ENCODE measurements around the gene SDK1. TPM values are rescaled to one million over a fixed set of nuclear protein-coding genes. Genes with fewer than 3 reads are reported as not detected.
A peak's percentile ranks its signal among the peaks of the same experiment; 100 is the strongest.

Gene SDK1
- total RNA-seq, 4 donors from 2014 or later, result 2.0 to 9.3 (median 3.8) TPM

DNA sequence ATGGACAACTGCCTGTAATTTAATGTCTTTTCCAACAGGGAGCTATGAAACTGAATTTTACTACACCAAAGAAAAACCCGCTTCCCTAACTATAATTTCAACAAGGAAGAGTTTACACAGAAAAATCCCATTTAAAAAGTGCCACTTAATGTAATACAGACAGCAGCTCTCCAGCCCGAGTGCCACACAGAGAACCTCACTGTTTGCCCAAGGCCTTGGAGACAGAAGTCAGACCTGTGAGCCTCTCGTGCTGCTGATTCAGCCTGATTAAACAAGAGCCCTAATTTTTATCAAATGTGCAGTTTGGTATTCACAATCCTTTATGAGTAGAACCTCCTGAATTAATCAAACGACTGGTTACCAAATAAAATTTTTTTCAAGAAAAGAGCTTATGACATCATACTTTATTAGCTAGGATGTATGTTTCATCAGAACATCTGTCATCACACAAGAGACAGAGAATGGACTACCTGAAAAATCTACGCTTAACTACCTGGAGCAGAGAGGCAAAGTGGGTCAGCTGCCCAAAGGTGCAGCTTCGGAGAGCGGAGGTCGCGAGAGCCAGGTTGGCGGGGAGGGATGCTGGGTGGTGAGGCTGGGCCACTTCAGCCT is 543.6 kb downstream of the SDK1 start:
- DNase-seq, result no peak
- intact Hi-C loops (cut with DNase I), result no loop called here
- no peaks in the 10 kb centered on the region for H3K9me3 ChIP-seq
- H3K27ac ChIP-seq, result no peak overlapping the region
- TF ChIP-seq POLR2A (IDR thresholded peaks at IDR 0.05) (no peak), CTCF (IDR thresholded peaks at IDR 0.05) (no peak)
- WGBS, 2 donors, result 88 to 93% methylated on average over 10 of the region's 10 CpGs
- no peaks in the 10 kb centered on the region for H3K4me1 ChIP-seq
- no peaks in the 10 kb centered on the region for H3K36me3 ChIP-seq
- no peak overlapping the region for H3K4me3 ChIP-seq
- no peaks in the 10 kb centered on the region for H3K27me3 ChIP-seq

- 74 to 90% methylated on average over 9 of the region's 9 CpGs for WGBS, 2 donors
- H3K27me3 ChIP-seq, result no peaks in the 10 kb centered on the region
- no peak overlapping the region for H3K27ac ChIP-seq
- no peaks in the 10 kb centered on the region for H3K9me3 ChIP-seq
- no peaks in the 10 kb centered on the region for H3K4me1 ChIP-seq
- TF ChIP-seq POLR2A (IDR thresholded peaks at IDR 0.05), result no peak
- no peak for TF ChIP-seq CTCF (IDR thresholded peaks at IDR 0.05)
- no peak for DNase-seq
- intact Hi-C loops (cut with DNase I), result no loop called here
- no peak overlapping the region for H3K4me3 ChIP-seq
- H3K36me3 ChIP-seq, result no peaks in the 10 kb centered on the region
These were observed 545.7 kb downstream of the SDK1 start for GRCh38 chr7:3846738-3847137.

- intact Hi-C loops (cut with DNase I), result no loop called here
- Histone ChIP-seq H3K27me3 (no peaks in the 10 kb centered on the region), H3K36me3 (no peaks in the 10 kb centered on the region), H3K9me3 (no peaks in the 10 kb centered on the region), H3K4me3 (no peak overlapping the region), H3K27ac (no peak overlapping the region), H3K4me1 (no peaks in the 10 kb centered on the region)
- WGBS, 2 donors, result 73 to 84% methylated on average over 6 of the region's 6 CpGs
- TF ChIP-seq CTCF (IDR thresholded peaks at IDR 0.05), result no peak
- TF ChIP-seq POLR2A (IDR thresholded peaks at IDR 0.05), result no peak
- DNase-seq, result no peak
These were observed 546.3 kb downstream of the SDK1 start for GRCh38 chr7:3847336-3847735.

- Histone ChIP-seq H3K36me3 (no peaks in the 10 kb centered on the region), H3K27me3 (no peaks in the 10 kb centered on the region), H3K4me3 (no peak overlapping the region), H3K9me3 (no peaks in the 10 kb centered on the region), H3K27ac (no peak overlapping the region), H3K4me1 (peaks cover 0 to 20% (median 12%) of the 10 kb centered on the region in 3 donors)
- intact Hi-C loops (cut with DNase I), result no loop called here
- TF ChIP-seq POLR2A (IDR thresholded peaks at IDR 0.05), result no peak
- no peak for TF ChIP-seq CTCF (IDR thresholded peaks at IDR 0.05)
- no peak for DNase-seq
- WGBS, 2 donors, result 86 to 94% methylated on average over 1 of the region's 1 CpG
These were observed 558.4 kb downstream of the SDK1 start for GRCh38 chr7:3859431-3859830.

DNA sequence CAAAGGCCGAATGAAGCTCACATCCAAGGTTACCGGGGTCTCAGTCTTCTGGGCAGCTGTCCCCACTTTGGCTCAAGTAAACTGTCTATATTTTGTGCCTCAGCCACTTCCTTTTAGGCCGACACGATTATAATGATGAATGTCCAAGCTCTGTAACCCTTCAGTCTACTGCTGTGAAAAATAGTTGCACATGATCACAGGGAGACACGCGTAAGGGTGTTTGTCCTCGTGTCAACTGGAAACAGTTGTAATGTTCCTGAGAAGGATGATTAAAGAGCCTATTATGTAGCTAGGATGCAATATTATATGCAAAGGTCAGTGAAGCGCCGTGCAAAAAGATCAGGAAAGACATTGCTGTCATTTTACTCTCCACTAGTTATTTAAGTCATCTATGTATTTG is 559.9 kb downstream of the SDK1 start:
- peaks cover 0 to 20% (median 12%) of the 10 kb centered on the region in 3 donors for H3K4me1 ChIP-seq
- no peaks in the 10 kb centered on the region for H3K9me3 ChIP-seq
- intact Hi-C loops (cut with DNase I), result no loop called here
- 71 to 74% methylated on average over 9 of the region's 9 CpGs for WGBS, 2 donors
- H3K27ac ChIP-seq, result peak overlapping the region in 1 of 4 donors; percentile 65
- H3K4me3 ChIP-seq, result no peak overlapping the region
- H3K27me3 ChIP-seq, result no peaks in the 10 kb centered on the region
- TF ChIP-seq CTCF (IDR thresholded peaks at IDR 0.05) (no peak), POLR2A (IDR thresholded peaks at IDR 0.05) (no peak)
- H3K36me3 ChIP-seq, result no peaks in the 10 kb centered on the region
- no peak for DNase-seq
